Lower leg skin (tissue), 4 donors: ENCODE results near the gene VAMP7. TPM values are rescaled to one million over a fixed set of nuclear protein-coding genes. Genes with fewer than 3 reads are reported as not detected.
"Not testable (repeated sequence)": the region's sequence is repeated elsewhere in the genome, so short reads cannot be mapped to it uniquely, and the experiment has no call there.

ENCODE experiments used
- DNase-seq, 2 donors: peaks; one replicate each; pipeline ENCODE4 v3.0.0-alpha.2; 2019; ENCODE audit warnings: low spot score in 2 of 2
- H3K4me3 ChIP-seq: fragments of 200-600 bp; sonication (generic); 2 replicates; pipeline ENCODE4 v1.5.1; 2017; ENCODE audit warnings: mild to moderate bottlenecking, low read depth; ENCODE audit not compliant: poor library complexity, severe bottlenecking
- POLR2A ChIP-seq, 2 donors: fragments of 450-650 bp; IDR thresholded peaks; one replicate each; pipeline ENCODE4 v1.6.1; 2016 to 2017; ENCODE audit warnings: antibody characterized with exemption in 2 of 2, mild to moderate bottlenecking in 1 of 2, moderate library complexity in 1 of 2
- WGBS, 2 donors: methylation state at CpG; one replicate each; pipeline ENCODE4 v1.1.5; 2018; 5-methylcytosine and 5-hydroxymethylcytosine counted together
- intact Hi-C: fragments of 100-400 bp; cut with DNase I; formaldehyde crosslinking; loops from one replicate; pipeline ENCODE4 v1.15.0; 2023; ENCODE audit warnings: low total_unique reads
- total RNA-seq, 4 donors: library from RNA; depleted of rRNA; stranded (reverse); fragments of >200 nt; gene quantifications; one replicate each; pipeline ENCODE4 v1.1.0, GENCODE V29; 2016
- TF ChIP-seq, protein P1 (sequence below), 3 donors: fragments of 450-650 bp; IDR thresholded peaks; one replicate each; pipeline ENCODE4 v1.5.1; 2016; ENCODE audit warnings: antibody characterized with exemption in 3 of 3, mild to moderate bottlenecking in 3 of 3, moderate library complexity in 2 of 3

The VAMP7 gene
- total RNA-seq, 4 donors from 2014 or later, result 24.8 to 28.2 (median 26.1) TPM

DNA sequence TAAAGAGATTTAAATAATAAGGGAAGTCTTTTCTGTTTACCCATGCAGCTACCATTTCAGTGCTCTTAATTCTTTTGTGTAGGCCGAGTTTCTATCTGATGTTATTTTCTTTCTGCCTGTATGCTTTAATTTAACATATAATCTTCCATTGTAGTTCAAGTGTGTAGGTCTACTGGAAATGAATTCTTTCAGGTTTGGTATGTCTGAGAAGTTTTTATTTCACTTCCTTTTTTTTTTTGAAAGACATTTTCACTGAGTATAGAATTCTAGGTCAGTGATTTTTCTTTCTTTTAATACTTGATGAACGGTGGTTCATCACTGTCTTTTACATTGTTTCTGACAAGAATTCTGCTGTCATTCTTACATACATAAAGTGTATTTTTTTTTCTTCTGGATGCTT is 42.1 kb downstream of the VAMP7 start:
- intact Hi-C loops, result no loop called here
- no peak for DNase-seq
- H3K4me3 ChIP-seq, result no peak overlapping the region
- TF ChIP-seq, protein P1, sequence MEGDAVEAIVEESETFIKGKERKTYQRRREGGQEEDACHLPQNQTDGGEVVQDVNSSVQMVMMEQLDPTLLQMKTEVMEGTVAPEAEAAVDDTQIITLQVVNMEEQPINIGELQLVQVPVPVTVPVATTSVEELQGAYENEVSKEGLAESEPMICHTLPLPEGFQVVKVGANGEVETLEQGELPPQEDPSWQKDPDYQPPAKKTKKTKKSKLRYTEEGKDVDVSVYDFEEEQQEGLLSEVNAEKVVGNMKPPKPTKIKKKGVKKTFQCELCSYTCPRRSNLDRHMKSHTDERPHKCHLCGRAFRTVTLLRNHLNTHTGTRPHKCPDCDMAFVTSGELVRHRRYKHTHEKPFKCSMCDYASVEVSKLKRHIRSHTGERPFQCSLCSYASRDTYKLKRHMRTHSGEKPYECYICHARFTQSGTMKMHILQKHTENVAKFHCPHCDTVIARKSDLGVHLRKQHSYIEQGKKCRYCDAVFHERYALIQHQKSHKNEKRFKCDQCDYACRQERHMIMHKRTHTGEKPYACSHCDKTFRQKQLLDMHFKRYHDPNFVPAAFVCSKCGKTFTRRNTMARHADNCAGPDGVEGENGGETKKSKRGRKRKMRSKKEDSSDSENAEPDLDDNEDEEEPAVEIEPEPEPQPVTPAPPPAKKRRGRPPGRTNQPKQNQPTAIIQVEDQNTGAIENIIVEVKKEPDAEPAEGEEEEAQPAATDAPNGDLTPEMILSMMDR (IDR thresholded peaks at IDR 0.05), result no peak
- no peak for TF ChIP-seq POLR2A (IDR thresholded peaks at IDR 0.05)
- WGBS, 2 donors, result 70 to 74% methylated on average over 2 of the region's 2 CpGs

DNA sequence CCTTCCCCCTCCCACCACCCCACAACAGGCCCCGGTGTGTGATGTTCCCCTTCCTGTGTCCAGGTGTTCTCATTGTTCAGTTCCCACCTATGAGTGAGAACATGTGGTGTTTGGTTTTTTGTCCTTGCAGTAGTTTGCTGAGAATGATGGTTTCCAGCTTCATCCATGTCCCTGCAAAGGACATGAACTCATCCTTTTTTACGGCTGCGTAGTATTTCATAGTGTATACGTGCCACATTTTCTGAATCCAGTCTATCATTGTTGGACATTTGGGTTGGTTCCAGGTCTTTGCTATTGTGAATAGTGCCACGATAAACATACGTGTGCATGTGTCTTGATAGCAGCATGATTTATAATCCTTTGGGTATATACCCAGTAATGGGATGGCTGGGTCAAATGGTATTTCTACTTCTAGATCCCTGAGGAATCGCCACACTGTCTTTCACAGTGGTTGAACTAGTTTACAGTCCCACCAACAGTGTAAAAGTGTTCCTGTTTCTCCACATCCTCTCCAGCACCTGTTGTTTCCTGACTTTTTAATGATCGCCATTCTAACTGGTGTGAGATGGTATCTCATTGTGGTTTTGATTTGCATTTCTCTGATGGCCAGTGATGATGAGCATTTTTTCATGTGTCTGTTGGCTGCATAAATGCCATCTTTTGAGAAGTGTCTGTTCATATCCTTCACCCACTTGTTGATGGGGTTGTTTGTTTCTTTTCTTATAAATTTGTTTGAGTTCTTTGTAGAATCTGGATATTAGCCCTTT is 49.9 kb downstream of the VAMP7 start:
- intact Hi-C loops, H3K4me3 ChIP-seq, DNase-seq: not testable (repeated sequence)
- WGBS, 2 donors, result 91 to 93% methylated on average over 7 to 8 of the region's 8 CpGs

DNA sequence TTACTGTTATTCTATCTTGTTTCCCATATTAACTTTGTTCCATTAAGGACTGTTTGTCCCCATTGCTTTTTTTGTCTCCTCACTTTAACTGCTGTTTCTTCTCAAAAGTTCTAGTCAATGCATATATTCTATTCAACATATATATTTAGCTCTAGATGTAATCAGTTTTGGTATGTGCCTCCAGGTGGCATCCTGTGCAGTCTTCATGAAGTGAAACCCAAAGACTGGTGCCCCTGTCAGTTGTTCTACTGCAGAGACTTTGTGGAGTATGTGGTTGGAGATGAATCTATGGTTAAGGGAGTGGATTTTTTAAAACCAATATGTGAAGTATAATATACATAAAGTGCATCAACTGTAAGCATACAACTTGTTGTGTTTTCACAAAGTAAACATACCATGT is 57.0 kb downstream of the VAMP7 start:
- no peak for DNase-seq
- intact Hi-C loops, result no loop called here
- no peak overlapping the region for H3K4me3 ChIP-seq
- no peak for TF ChIP-seq POLR2A (IDR thresholded peaks at IDR 0.05)
- TF ChIP-seq, protein P1 (IDR thresholded peaks at IDR 0.05), result no peak

DNA sequence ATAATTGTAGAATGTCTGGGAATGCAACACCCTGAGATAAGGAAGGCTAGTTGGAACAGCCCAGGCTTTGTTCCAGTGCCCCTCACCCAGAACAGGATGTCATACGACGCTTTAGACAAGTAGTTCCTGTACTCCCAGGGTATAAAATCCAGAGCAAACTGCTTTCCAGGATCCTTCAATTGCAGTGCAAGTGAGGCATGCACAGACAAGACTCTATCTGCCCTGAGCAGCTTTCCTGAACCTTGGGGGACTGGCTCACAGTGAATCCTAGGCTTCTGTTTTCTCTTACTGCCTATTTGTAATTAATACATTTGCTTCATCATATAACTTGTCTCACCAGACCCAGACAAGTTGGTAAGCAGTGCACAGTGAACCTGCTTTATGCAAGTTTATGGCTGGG is 68.0 kb downstream of the VAMP7 start:
- no peak for TF ChIP-seq POLR2A (IDR thresholded peaks at IDR 0.05)
- TF ChIP-seq, protein P1 (IDR thresholded peaks at IDR 0.05), result no peak
- 42 to 47% methylated on average over 2 of the region's 2 CpGs for WGBS, 2 donors

DNA sequence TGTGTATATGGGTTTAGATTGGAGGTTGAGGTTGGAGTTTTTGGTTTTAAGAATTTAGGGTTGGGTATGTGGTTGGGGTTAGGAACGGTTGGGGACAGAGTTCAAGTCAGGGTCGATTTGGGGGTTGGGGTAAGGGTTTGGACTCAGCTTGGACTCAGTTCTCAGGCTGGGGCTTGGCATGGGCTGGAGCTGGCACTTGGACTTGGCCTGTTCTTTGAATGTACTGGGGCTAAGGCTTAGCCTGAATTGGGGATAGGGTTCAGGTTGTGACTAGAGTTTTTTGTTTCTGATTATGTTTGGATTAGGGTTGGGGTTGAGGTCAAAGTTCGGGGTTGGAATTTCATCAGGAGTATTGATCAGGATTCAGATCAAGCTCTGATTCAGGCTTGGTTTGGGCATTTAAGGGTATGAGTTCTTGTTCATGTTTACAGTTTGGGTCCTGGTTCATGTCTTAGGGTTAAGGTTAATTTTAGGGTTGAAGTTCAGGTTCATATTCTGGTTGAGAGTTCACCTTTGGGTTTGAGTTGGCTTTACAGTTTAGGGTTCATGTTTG is 70.2 kb downstream of the VAMP7 start:
- no peak for DNase-seq
- TF ChIP-seq, protein P1 (IDR thresholded peaks at IDR 0.05), result no peak
- no peak for TF ChIP-seq POLR2A (IDR thresholded peaks at IDR 0.05)
- intact Hi-C loops, result no loop called here
- no peak overlapping the region for H3K4me3 ChIP-seq
- 73 to 76% methylated on average over 3 of the region's 3 CpGs for WGBS, 2 donors

More for the DNA sequence above, 68.0 kb downstream of the VAMP7 start:
- intact Hi-C loops, result no loop called here
- no peak overlapping the region for H3K4me3 ChIP-seq
- DNase-seq, result no peak

DNA sequence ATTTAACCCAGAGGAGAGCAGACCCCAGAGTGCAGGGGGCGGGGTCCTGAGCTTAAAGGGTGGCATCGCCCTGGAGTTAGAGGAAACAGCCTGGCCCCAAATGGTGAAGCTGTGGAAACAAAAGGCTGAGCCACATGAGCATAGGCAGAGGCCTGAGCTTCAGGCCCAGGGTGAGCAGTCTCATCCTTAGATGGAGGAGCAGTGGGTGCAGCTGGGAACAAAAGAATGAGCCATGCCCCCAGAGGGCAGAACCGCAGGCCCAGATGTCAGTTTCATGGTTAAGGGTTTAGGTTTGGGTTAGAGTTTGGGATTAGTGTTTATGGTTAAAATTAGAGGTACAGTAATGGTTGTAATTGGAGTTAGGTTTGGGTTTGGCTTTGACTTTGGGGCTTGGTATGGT is 71.9 kb downstream of the VAMP7 start:
- intact Hi-C loops, result no loop called here
- 60 to 81% methylated on average over 3 of the region's 3 CpGs for WGBS, 2 donors
- no peak overlapping the region for H3K4me3 ChIP-seq
- TF ChIP-seq POLR2A (IDR thresholded peaks at IDR 0.05), result no peak
- TF ChIP-seq, protein P1 (IDR thresholded peaks at IDR 0.05), result no peak
- DNase-seq, result no peak
